Ishikawa (cell line): ENCODE results near the gene PGM1.

Experiments
- CEBPB ChIP-seq: IDR thresholded peaks from 2 replicates; pipeline ENCODE4 v1.6.1; 2012
- NFIC ChIP-seq: IDR thresholded peaks from 2 replicates; pipeline ENCODE4 v1.6.1; 2012
- TCF12 ChIP-seq: IDR thresholded peaks from 2 replicates; pipeline ENCODE4 v1.6.1; 2012; ENCODE audit warnings: low read depth
- TF ChIP-seq, protein P1 (sequence below): IDR thresholded peaks from 2 replicates; pipeline ENCODE4 v1.6.1; 2012; ENCODE audit warnings: low read depth, mild to moderate bottlenecking

DNA sequence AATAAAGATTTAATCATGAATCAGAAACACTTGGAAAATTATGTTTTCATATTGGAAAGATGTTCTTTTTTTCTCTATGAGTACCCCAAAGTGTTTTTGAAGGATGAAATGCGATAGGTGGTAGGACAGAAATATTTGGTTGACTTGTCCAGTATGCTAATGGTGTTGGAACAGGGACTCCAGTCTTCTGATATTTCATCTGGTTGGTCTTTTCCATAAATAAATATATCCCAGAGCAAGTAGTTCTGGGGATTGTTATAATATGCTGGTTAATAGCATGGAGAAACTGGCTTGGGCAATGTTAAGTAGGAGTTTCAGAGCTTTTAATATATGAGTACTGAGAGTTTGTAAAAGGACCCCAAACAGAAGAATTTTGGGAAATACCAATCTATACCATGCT is 8.7 kb downstream of the PGM1 start:
- TF ChIP-seq TCF12 (no peak), NFIC (no peak), CEBPB (no peak)
- TF ChIP-seq, protein P1, sequence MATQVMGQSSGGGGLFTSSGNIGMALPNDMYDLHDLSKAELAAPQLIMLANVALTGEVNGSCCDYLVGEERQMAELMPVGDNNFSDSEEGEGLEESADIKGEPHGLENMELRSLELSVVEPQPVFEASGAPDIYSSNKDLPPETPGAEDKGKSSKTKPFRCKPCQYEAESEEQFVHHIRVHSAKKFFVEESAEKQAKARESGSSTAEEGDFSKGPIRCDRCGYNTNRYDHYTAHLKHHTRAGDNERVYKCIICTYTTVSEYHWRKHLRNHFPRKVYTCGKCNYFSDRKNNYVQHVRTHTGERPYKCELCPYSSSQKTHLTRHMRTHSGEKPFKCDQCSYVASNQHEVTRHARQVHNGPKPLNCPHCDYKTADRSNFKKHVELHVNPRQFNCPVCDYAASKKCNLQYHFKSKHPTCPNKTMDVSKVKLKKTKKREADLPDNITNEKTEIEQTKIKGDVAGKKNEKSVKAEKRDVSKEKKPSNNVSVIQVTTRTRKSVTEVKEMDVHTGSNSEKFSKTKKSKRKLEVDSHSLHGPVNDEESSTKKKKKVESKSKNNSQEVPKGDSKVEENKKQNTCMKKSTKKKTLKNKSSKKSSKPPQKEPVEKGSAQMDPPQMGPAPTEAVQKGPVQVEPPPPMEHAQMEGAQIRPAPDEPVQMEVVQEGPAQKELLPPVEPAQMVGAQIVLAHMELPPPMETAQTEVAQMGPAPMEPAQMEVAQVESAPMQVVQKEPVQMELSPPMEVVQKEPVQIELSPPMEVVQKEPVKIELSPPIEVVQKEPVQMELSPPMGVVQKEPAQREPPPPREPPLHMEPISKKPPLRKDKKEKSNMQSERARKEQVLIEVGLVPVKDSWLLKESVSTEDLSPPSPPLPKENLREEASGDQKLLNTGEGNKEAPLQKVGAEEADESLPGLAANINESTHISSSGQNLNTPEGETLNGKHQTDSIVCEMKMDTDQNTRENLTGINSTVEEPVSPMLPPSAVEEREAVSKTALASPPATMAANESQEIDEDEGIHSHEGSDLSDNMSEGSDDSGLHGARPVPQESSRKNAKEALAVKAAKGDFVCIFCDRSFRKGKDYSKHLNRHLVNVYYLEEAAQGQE = no peak
